MM.1S (cell line): ENCODE measurements around the gene PGGHG.
"Not testable (repeated sequence)": the region's sequence is repeated elsewhere in the genome, so short reads cannot be mapped to it uniquely, and the experiment has no call there.

Experiments
- DNase-seq: peaks from one replicate; pipeline ENCODE4 v3.0.0-alpha.2; 2015
- H2AFZ ChIP-seq: fragments of 300-600 bp; sonication (generic); 2 replicates; pipeline ENCODE4 v1.6.0; 2016; ENCODE audit warnings: antibody characterized with exemption, low read length
- H3F3A ChIP-seq: fragments of 300-600 bp; sonication (generic); 2 replicates; pipeline ENCODE4 v1.6.1; 2016; ENCODE audit warnings: mild to moderate bottlenecking, antibody characterized with exemption, low read length, moderate library complexity, mixed read lengths; ENCODE audit not compliant: insufficient read depth
- H3K27ac ChIP-seq: fragments of 300-600 bp; sonication (generic); 2 replicates; pipeline ENCODE4 v1.5.1; 2016; ENCODE audit warnings: mild to moderate bottlenecking, low read length
- H3K27me3 ChIP-seq: fragments of 300-600 bp; sonication (generic); replicated peaks from 2 replicates; pipeline ENCODE4 v1.6.0; 2016; ENCODE audit warnings: low read length; ENCODE audit not compliant: insufficient read depth
- H3K36me3 ChIP-seq: fragments of 300-600 bp; sonication (generic); replicated peaks from 2 replicates; pipeline ENCODE4 v1.6.1; 2016; ENCODE audit warnings: mild to moderate bottlenecking, low read length, mixed read lengths; ENCODE audit not compliant: insufficient read depth
- H3K4me1 ChIP-seq: fragments of 300-600 bp; sonication (generic); 2 replicates; pipeline ENCODE4 v1.6.1; 2016; ENCODE audit warnings: low read length, mixed read lengths
- H3K4me2 ChIP-seq: fragments of 300-600 bp; sonication (generic); 2 replicates; pipeline ENCODE4 v1.6.0; 2016; ENCODE audit warnings: low read depth, low read length
- H3K4me3 ChIP-seq: fragments of 300-600 bp; sonication (generic); 2 replicates; pipeline ENCODE4 v1.5.1; 2016; ENCODE audit warnings: low read length, mixed read lengths
- H3K79me2 ChIP-seq: fragments of 300-600 bp; sonication (generic); 2 replicates; pipeline ENCODE4 v1.6.1; 2016; ENCODE audit warnings: mixed run types, low read length, mixed read lengths
- H3K9ac ChIP-seq: fragments of 300-600 bp; sonication (generic); 2 replicates; pipeline ENCODE4 v1.6.1; 2016; ENCODE audit warnings: low read length, mixed read lengths
- H3K9me2 ChIP-seq: fragments of 300-600 bp; sonication (generic); replicated peaks from 2 replicates; pipeline ENCODE4 v1.6.1; 2016; ENCODE audit warnings: mild to moderate bottlenecking, low read length, mixed read lengths; ENCODE audit not compliant: insufficient read depth
- H3K9me3 ChIP-seq: fragments of 300-600 bp; sonication (generic); replicated peaks from 2 replicates; pipeline ENCODE4 v1.6.1; 2016; ENCODE audit warnings: mild to moderate bottlenecking, low read length, mixed read lengths; ENCODE audit not compliant: insufficient read depth
- H4K20me1 ChIP-seq: fragments of 300-600 bp; sonication (generic); 2 replicates; pipeline ENCODE4 v1.6.1; 2016; ENCODE audit warnings: mild to moderate bottlenecking, low read length, moderate library complexity, mixed read lengths; ENCODE audit not compliant: insufficient read depth
- EZH2 ChIP-seq: fragments of 300-600 bp; sonication (generic); optimal IDR thresholded peaks from 2 replicates; pipeline ENCODE3; 2017; ENCODE audit warnings: low read depth, mild to moderate bottlenecking, antibody characterized with exemption, low read length, mixed read lengths
- EZH2phosphoT487 ChIP-seq: fragments of 300-600 bp; sonication (generic); IDR thresholded peaks from 2 replicates; pipeline ENCODE4 v1.6.1; 2018; ENCODE audit warnings: antibody characterized with exemption, low read length
- TF ChIP-seq, protein P1 (sequence below): fragments of 300-600 bp; sonication (generic); IDR thresholded peaks from 2 replicates; pipeline ENCODE4 v1.5.1; 2016; ENCODE audit warnings: antibody characterized with exemption, low read length, mixed read lengths

Gene PGGHG

DNA sequence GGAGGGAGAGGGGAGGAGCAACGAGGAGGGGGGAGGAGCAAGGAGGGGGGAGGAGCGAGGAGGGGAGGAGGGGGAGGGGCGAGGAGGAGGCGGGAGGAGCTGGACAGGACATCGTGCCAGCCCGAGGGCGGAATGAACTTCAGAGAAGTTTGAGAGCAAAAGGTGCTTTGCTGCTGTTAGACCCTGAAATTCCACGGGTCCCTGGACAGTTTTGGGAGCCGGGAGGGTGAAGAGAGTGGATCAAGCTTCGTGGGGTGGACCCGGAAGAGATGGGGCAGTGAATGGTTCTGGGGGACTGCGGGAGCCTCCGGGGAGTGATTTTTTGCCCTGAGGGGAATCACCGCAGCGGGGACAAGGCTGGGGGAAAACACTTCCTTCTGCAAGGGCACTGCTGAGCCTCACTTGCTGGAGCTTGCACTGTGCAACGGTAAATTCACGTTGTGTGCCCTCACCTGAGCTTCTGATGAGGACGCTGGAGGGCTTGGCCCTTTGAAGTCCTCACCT lies 21.4 kb upstream of the PGGHG start:
- TF ChIP-seq, protein P1, sequence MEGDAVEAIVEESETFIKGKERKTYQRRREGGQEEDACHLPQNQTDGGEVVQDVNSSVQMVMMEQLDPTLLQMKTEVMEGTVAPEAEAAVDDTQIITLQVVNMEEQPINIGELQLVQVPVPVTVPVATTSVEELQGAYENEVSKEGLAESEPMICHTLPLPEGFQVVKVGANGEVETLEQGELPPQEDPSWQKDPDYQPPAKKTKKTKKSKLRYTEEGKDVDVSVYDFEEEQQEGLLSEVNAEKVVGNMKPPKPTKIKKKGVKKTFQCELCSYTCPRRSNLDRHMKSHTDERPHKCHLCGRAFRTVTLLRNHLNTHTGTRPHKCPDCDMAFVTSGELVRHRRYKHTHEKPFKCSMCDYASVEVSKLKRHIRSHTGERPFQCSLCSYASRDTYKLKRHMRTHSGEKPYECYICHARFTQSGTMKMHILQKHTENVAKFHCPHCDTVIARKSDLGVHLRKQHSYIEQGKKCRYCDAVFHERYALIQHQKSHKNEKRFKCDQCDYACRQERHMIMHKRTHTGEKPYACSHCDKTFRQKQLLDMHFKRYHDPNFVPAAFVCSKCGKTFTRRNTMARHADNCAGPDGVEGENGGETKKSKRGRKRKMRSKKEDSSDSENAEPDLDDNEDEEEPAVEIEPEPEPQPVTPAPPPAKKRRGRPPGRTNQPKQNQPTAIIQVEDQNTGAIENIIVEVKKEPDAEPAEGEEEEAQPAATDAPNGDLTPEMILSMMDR, result no peak
- TF ChIP-seq EZH2phosphoT487, result no peak
- TF ChIP-seq EZH2, result no peak
- H3K9me3 ChIP-seq, result no peaks in the 10 kb centered on the region
- DNase-seq, result peak; percentile 72
- no peaks in the 10 kb centered on the region for H3K9me2 ChIP-seq
- H3K27ac ChIP-seq, result peak overlapping the region; percentile 97
- H3K4me2 ChIP-seq, result peak overlapping the region; percentile 88
- no peaks in the 10 kb centered on the region for H3K36me3 ChIP-seq
- H4K20me1 ChIP-seq, result no peaks in the 10 kb centered on the region
- peaks cover 6% of the 10 kb centered on the region; the same call in 1 of the 2 replicates for H3K79me2 ChIP-seq
- peaks cover 12% of the 10 kb centered on the region for H3K4me1 ChIP-seq
- no peaks in the 10 kb centered on the region for H3K27me3 ChIP-seq
- peaks cover 33% of the 10 kb centered on the region for H3F3A ChIP-seq
- H2AFZ ChIP-seq, result no peak overlapping the region
- peak overlapping the region; percentile 61 for H3K4me3 ChIP-seq
- H3K9ac ChIP-seq, result peak overlapping the region; percentile 88

DNA sequence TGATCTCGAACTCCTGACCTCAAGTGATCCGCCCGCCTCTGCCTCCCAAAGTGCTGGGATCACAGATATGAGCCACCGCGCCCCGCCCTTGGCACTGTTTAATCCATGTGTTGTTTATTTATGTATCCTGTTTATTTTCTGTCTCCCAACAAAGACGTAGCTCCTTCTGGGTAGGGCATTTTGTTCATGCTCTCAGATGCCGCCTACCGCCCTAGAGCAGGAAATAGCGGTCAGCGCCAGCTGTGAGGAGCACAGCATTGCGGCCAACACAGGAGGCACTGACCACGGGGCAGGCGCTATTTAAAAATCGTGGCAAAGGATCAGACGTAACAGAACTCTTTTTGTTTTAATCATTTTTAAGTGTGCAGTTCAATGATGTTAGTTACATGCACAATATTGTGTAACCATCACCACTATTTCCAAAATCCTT lies 20.2 kb upstream of the PGGHG start:
- DNase-seq, result peak; percentile 94
- not testable (repeated sequence) for H2AFZ ChIP-seq, H3K9me2 ChIP-seq, H3K27me3 ChIP-seq, H3K79me2 ChIP-seq, H3K36me3 ChIP-seq, H3K9me3 ChIP-seq, H4K20me1 ChIP-seq
- Histone ChIP-seq H3K9ac (peak overlapping the region; percentile 88), H3K4me1 (peaks cover 12% of the 10 kb centered on the region), H3K4me2 (peak overlapping the region; percentile 88; the same call in 1 of the 2 replicates), H3F3A (peaks cover 33% of the 10 kb centered on the region), H3K4me3 (peak overlapping the region; percentile 61), H3K27ac (peak overlapping the region; percentile 97)

DNA sequence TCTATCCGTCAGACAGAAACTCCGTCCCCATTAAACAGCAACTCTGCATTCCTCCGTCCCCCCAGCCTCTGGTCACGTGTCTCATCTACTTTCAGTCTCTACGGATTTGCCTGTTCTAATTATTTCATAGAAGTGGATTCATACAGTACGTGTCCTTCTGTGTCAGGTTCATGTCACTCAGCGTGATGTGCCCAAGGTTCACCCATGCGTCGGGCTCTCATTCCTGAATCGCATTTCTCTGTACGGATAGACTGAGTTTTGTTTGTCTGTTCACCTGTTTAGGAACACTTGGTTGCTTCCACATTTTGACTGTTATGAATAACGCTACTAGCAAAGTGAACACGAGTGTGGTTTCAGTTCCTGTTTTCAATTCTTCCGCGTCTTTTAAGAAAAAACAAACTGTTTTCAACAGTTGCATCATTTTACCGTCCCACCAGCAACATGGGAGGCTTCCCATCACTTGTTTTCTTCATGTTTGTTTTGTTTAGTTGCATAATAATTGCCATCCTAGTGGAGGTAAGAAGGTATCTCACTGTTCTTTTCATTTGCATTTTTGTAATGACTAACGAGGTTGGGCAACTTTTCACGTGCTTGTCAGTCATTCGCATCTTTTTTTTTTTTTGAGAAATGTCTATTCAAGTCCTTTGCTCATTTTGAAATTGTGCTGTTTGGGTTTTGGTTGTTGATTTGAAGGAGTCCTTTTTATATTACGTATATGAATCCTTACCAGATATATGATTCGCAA lies 19.6 kb upstream of the PGGHG start:
- H2AFZ ChIP-seq, result no peak overlapping the region
- no peaks in the 10 kb centered on the region for H3K27me3 ChIP-seq
- no peaks in the 10 kb centered on the region for H3K9me2 ChIP-seq
- peak; percentile 90 for DNase-seq
- no peaks in the 10 kb centered on the region for H3K36me3 ChIP-seq
- no peak for TF ChIP-seq EZH2phosphoT487
- no peak for TF ChIP-seq EZH2
- TF ChIP-seq, protein P1, result peak; percentile 30
- peak overlapping the region; percentile 88 for H3K9ac ChIP-seq
- H3K4me3 ChIP-seq, result peak overlapping the region; percentile 61
- H3K4me1 ChIP-seq, result peaks cover 12% of the 10 kb centered on the region
- H3K4me2 ChIP-seq, result peak overlapping the region; percentile 88
- H3K9me3 ChIP-seq, result no peaks in the 10 kb centered on the region
- peak overlapping the region; percentile 97 for H3K27ac ChIP-seq
- peaks cover 6% of the 10 kb centered on the region; the same call in 1 of the 2 replicates for H3K79me2 ChIP-seq
- peaks cover 33% of the 10 kb centered on the region for H3F3A ChIP-seq
- H4K20me1 ChIP-seq, result no peaks in the 10 kb centered on the region
